Measurements from ENCODE around the gene SLC25A33. TPM values are rescaled to one million over a fixed set of nuclear protein-coding genes. Genes with fewer than 3 reads are reported as not detected.

SLC25A33 gene
- total and polyA plus RNA-seq, 3 experiments from 2014 or later: 6.5 to 12.9 (median 12.8) TPM

DNA sequence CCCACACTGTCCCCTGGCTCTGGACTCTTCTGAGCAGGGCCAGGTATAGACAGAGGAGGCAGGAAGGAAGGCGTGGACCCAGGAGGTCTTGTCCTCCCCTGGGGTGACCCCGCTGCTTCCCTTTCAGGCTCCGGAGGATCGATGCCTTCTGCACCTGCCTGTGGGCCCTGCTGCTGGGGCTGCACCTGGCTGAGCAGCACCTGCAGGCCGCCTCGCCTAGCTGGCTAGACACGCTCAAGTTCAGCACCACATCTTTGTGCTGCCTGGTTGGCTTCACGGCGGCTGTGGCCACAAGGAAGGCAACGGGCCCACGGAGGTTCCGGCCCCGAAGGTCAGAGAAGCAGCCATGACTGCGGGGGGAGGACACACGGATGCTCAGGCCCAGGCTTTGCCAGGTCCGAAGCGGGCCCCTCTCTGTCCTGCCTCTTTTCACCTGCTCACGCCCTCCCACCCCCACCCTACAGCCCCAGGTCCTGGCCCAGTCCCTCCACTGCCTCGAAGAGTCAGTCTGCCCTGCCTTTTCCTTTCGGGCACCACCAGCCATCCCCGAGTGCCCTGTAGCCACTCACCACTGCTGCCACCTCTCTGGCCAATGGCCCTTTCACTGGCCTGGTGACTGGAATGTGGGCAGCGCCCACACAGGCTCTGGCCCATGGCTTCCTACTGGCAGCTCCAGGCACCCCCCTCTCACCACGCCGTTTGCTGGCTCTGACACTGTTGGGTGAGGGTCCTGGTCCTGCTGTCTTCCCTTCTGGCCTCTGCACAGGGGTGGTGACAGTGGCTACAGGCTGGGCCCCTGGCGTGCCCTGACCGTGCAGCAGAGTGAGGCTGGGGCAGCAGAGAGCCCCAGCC, 62.9 kb downstream of the SLC25A33 start:
- DNase-seq: no peak
- Mint-ChIP-seq H3K36me3 (peaks cover 0 to 65% (median 0%) of the 10 kb centered on the region in 3 donors), H3K4me1 (no peaks in the 10 kb centered on the region), H3K27ac (no peak overlapping the region), H3K27me3 (no peaks in the 10 kb centered on the region), H3K4me3 (no peak overlapping the region), H3K9me3 (no peaks in the 10 kb centered on the region)
- POLR2A ChIA-PET: no interaction called here
- Histone ChIP-seq H3K27me3 (ENCODE audit: insufficient read depth, low read length, poor library complexity, severe bottlenecking) (no peaks in the 10 kb centered on the region), H3K27ac (ENCODE audit: low read depth, low read length) (no peak overlapping the region), H3K4me1 (ENCODE audit: insufficient read depth, low read length) (no peaks in the 10 kb centered on the region), H3K4me3 (ENCODE audit: low read length) (no peak overlapping the region), H3K36me3 (ENCODE audit: insufficient read depth, low read length) (no peaks in the 10 kb centered on the region), H3K9me3 (ENCODE audit: low read length) (no peaks in the 10 kb centered on the region)
- CTCF ChIA-PET: no interaction called here

DNA sequence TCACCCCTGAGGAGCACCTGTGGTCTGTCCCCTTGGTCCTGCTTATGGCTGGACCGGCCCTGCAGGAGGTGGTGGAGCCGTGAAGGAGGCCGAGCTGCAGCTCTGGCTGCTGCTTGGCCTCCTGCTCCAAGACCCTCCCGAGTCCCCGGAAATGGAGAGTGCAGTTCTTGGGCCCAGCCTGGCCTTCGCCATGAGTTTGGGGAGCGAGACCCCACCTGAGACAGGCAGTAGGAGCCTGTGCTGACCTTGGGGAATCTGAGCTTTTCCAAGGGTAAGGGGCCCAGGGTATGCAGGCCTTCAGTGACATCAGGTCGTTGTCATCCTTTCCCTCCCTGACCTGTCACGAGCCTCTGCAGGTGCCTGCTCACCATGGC, 63.5 kb downstream of the SLC25A33 start:
- Histone ChIP-seq H3K4me1 (ENCODE audit: insufficient read depth, low read length) (no peaks in the 10 kb centered on the region), H3K36me3 (ENCODE audit: insufficient read depth, low read length) (no peaks in the 10 kb centered on the region), H3K27me3 (ENCODE audit: insufficient read depth, low read length, poor library complexity, severe bottlenecking) (no peaks in the 10 kb centered on the region), H3K4me3 (ENCODE audit: low read length) (no peak overlapping the region), H3K9me3 (ENCODE audit: low read length) (no peaks in the 10 kb centered on the region), H3K27ac (ENCODE audit: low read depth, low read length) (no peak overlapping the region)
- no peaks in the 10 kb centered on the region for H3K27me3 Mint-ChIP-seq
- H3K9me3 Mint-ChIP-seq: no peaks in the 10 kb centered on the region
- no peak overlapping the region for H3K27ac Mint-ChIP-seq
- ChIA-PET CTCF (no interaction called here), POLR2A (no interaction called here)
- H3K4me3 Mint-ChIP-seq: no peak overlapping the region
- no peak for DNase-seq
- H3K36me3 Mint-ChIP-seq: peaks cover 0 to 62% (median 2%) of the 10 kb centered on the region in 3 donors
- no peaks in the 10 kb centered on the region for H3K4me1 Mint-ChIP-seq

DNA sequence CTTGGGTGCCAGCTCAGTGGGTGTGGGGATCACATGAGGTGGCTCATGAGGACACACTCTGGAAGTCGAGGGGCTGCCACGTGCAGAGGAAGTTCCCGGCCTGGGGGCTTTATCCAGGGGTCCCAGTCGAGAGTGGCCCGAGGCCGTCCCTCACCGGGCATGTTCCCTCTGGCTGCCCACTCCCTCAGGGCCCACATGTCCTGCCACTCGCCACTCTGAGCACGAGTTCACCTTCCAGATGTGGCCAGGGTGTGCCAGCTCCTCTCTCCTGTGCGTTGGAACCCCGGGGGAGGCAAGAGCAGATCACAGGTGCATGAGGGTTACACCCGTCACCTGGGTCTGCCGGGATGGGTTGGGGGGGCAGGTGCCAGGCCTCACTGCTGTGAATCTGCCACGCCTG, 64.0 kb downstream of the SLC25A33 start:
- Mint-ChIP-seq H3K27ac (no peak overlapping the region), H3K36me3 (peaks cover 0 to 63% (median 2%) of the 10 kb centered on the region in 3 donors), H3K4me1 (no peaks in the 10 kb centered on the region), H3K9me3 (no peaks in the 10 kb centered on the region), H3K27me3 (no peaks in the 10 kb centered on the region), H3K4me3 (no peak overlapping the region)
- ChIA-PET POLR2A (no interaction called here), CTCF (no interaction called here)
- no peaks in the 10 kb centered on the region for H3K36me3 ChIP-seq (ENCODE audit: insufficient read depth, low read length)
- no peaks in the 10 kb centered on the region for H3K9me3 ChIP-seq (ENCODE audit: low read length)
- H3K27me3 ChIP-seq (ENCODE audit: insufficient read depth, low read length, poor library complexity, severe bottlenecking): no peaks in the 10 kb centered on the region
- no peak for DNase-seq
- H3K4me1 ChIP-seq (ENCODE audit: insufficient read depth, low read length): no peaks in the 10 kb centered on the region
- no peak overlapping the region for H3K27ac ChIP-seq (ENCODE audit: low read depth, low read length)
- no peak overlapping the region for H3K4me3 ChIP-seq (ENCODE audit: low read length)

DNA sequence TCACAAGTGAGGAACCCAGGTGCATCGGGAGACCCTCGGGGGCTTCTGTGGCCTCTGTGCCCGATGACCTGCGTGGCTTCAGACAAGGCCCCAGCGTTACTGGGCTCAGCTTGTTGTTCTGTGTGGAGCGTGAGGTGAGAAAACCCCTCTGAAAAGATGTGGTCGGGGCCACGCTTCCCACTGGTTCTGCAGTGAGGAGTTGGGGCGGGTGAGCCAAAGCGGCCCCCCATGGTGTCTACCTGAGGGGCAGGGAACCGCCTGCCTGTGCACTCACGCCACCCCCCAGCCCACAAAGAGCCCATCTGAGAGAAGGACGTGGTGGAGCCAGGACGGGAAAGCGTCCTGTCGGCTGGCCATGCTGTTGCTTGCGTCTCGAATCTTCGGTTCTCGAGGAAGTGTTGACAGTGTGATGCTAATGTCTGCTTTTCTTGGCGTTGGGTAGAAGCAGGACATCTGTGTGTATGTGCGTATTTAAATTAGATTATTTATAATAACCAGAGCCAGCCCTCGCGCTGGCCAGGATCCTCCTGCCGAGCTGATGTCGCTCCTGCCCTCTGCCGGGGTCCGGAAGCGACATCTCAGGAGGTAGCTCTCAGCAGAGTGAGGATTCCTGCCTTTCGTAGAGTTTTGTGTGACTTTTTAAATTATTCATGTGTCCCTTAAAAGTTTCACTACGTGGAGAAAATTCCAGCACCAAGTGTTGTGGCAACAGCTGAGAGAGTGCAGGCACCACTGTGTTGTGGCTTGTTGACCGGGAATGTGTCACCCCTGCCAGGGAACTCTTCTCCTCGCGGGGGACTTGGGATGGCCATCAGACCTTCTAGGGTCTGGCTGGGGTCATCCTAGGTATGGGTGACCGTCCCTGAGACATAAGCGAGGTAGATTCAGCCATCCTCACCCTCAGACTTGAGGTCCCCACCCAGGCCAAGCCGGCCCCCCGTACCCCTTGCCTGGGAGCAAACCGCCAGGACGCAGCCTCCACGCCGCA, 64.8 kb downstream of the SLC25A33 start:
- CTCF ChIA-PET: no interaction called here
- H3K27ac ChIP-seq (ENCODE audit: low read depth, low read length): no peak overlapping the region
- no peak overlapping the region for H3K4me3 ChIP-seq (ENCODE audit: low read length)
- POLR2A ChIA-PET: no interaction called here
- peaks cover 0 to 65% (median 2%) of the 10 kb centered on the region in 3 donors for H3K36me3 Mint-ChIP-seq
- H3K27me3 Mint-ChIP-seq: no peaks in the 10 kb centered on the region
- H3K27ac Mint-ChIP-seq: peak overlapping the region in 2 of 8 donors; percentile 3 to 50
- H3K9me3 ChIP-seq (ENCODE audit: low read length): no peaks in the 10 kb centered on the region
- H3K4me1 ChIP-seq (ENCODE audit: insufficient read depth, low read length): no peaks in the 10 kb centered on the region
- no peaks in the 10 kb centered on the region for H3K36me3 ChIP-seq (ENCODE audit: insufficient read depth, low read length)
- H3K27me3 ChIP-seq (ENCODE audit: insufficient read depth, low read length, poor library complexity, severe bottlenecking): no peaks in the 10 kb centered on the region
- no peaks in the 10 kb centered on the region for H3K4me1 Mint-ChIP-seq
- DNase-seq: no peak
- H3K9me3 Mint-ChIP-seq: no peaks in the 10 kb centered on the region
- no peak overlapping the region for H3K4me3 Mint-ChIP-seq

DNA sequence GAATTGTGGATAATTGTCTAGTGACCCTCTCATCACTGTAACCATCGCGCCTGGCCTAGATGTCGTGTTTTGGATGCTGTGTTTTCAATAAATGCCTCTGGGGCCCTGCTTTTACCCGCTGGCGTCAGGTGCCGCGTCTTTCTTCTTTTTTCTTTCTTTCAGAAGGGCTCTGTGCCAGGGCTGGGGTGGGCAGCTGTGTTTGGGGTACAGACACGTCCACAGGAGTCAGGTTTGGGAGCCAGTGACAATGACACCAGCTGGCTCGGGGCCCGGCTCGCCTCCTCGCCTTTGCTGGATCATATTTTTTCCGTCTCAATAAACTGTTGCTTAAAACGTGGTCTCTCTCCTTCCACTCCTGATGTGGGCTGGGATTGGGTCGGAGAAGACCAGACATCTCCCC, 65.6 kb downstream of the SLC25A33 start:
- no peak overlapping the region for H3K27ac ChIP-seq (ENCODE audit: low read depth, low read length)
- H3K9me3 ChIP-seq (ENCODE audit: low read length): no peaks in the 10 kb centered on the region
- H3K4me1 ChIP-seq (ENCODE audit: insufficient read depth, low read length): no peaks in the 10 kb centered on the region
- Mint-ChIP-seq H3K9me3 (no peaks in the 10 kb centered on the region), H3K36me3 (peaks cover 0 to 67% (median 2%) of the 10 kb centered on the region in 3 donors), H3K27me3 (no peaks in the 10 kb centered on the region), H3K4me1 (no peaks in the 10 kb centered on the region), H3K27ac (peak overlapping the region in 1 of 8 donors; percentile 86), H3K4me3 (no peak overlapping the region)
- H3K4me3 ChIP-seq (ENCODE audit: low read length): no peak overlapping the region
- POLR2A ChIA-PET: no interaction called here
- CTCF ChIA-PET: no interaction called here
- no peaks in the 10 kb centered on the region for H3K36me3 ChIP-seq (ENCODE audit: insufficient read depth, low read length)
- DNase-seq: no peak
- no peaks in the 10 kb centered on the region for H3K27me3 ChIP-seq (ENCODE audit: insufficient read depth, low read length, poor library complexity, severe bottlenecking)

DNA sequence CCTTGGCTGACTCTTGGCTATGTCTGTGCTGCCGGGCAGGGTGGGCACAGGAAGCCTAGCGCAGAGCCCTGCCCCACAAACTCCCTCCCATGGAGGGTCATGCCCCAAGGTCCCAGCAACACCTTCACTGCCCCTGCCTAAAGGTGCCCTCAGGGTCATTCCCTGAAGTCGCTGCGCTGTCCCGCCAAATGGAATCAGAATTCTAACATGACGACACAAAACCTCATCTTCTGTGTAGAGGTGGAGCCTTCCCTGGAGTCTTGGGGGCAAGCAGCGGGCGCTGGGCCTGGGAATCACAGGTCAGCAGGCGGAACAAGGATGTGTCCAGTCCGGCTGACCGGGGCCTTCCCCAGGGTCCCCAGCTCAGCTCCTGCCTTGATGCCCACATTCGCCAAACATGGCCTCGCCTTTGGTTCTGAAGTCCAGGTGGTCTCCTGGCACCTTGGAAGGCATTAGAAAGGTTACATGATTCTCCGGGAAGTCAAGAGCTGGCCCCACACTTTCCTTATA, 66.7 kb downstream of the SLC25A33 start:
- H3K4me3 ChIP-seq (ENCODE audit: low read length): no peak overlapping the region
- H3K36me3 ChIP-seq (ENCODE audit: insufficient read depth, low read length): no peaks in the 10 kb centered on the region
- CTCF ChIA-PET: interaction anchor here (1.4 kb wide), 1 partner anchor 9 kb away, joined by 4 read pairs; no protein-coding TSS in a partner anchor

DNA sequence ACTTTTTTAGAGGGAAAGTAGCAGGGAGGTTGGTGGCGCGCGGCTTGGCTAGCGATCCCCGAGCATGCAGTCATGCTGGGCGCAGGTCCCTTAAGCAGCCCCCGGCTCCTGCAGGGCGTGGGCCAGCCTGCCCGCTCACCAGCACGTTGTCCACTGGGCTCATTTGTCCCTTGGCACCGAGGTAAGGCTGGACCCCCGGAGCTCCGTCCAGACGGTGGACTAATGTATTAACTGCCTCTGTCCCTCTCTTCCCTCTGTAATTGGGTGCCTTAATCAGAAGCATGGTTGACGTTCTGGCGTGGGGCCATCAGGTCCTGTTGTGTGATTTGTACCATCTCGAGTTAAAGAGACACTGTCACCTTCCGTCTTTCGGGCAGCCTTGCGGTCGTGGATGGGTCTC, 67.2 kb downstream of the SLC25A33 start:
- no peaks in the 10 kb centered on the region for H3K36me3 ChIP-seq (ENCODE audit: insufficient read depth, low read length)
- no peak overlapping the region for H3K27ac Mint-ChIP-seq
- ChIA-PET CTCF (interaction anchor here (1.4 kb wide), 1 partner anchor 9 kb away, joined by 4 read pairs; no protein-coding TSS in a partner anchor), POLR2A (no interaction called here)
- H3K4me3 Mint-ChIP-seq: no peak overlapping the region
- H3K27ac ChIP-seq (ENCODE audit: low read depth, low read length): no peak overlapping the region
- H3K4me3 ChIP-seq (ENCODE audit: low read length): no peak overlapping the region
- H3K4me1 ChIP-seq (ENCODE audit: insufficient read depth, low read length): no peaks in the 10 kb centered on the region
- H3K27me3 ChIP-seq (ENCODE audit: insufficient read depth, low read length, poor library complexity, severe bottlenecking): no peaks in the 10 kb centered on the region
- peak in 1 of 5 donors; percentile 44 for DNase-seq
- H3K27me3 Mint-ChIP-seq: no peaks in the 10 kb centered on the region
- no peaks in the 10 kb centered on the region for H3K4me1 Mint-ChIP-seq
- no peaks in the 10 kb centered on the region for H3K9me3 ChIP-seq (ENCODE audit: low read length)
- no peaks in the 10 kb centered on the region for H3K9me3 Mint-ChIP-seq
- peaks cover 0 to 59% (median 2%) of the 10 kb centered on the region in 3 donors for H3K36me3 Mint-ChIP-seq

More for the DNA sequence above, 66.7 kb downstream of the SLC25A33 start:
- no peak overlapping the region for H3K4me3 Mint-ChIP-seq
- no peaks in the 10 kb centered on the region for H3K9me3 ChIP-seq (ENCODE audit: low read length)
- no peaks in the 10 kb centered on the region for H3K9me3 Mint-ChIP-seq
- H3K36me3 Mint-ChIP-seq: peaks cover 0 to 62% (median 2%) of the 10 kb centered on the region in 3 donors
- H3K27ac Mint-ChIP-seq: peak overlapping the region in 1 of 8 donors; percentile 46
- no peaks in the 10 kb centered on the region for H3K27me3 ChIP-seq (ENCODE audit: insufficient read depth, low read length, poor library complexity, severe bottlenecking)
- no peak overlapping the region for H3K27ac ChIP-seq (ENCODE audit: low read depth, low read length)
- POLR2A ChIA-PET: no interaction called here
- H3K4me1 Mint-ChIP-seq: no peaks in the 10 kb centered on the region
- no peaks in the 10 kb centered on the region for H3K4me1 ChIP-seq (ENCODE audit: insufficient read depth, low read length)
- no peaks in the 10 kb centered on the region for H3K27me3 Mint-ChIP-seq
- peak in 1 of 5 donors; percentile 30 for DNase-seq

DNA sequence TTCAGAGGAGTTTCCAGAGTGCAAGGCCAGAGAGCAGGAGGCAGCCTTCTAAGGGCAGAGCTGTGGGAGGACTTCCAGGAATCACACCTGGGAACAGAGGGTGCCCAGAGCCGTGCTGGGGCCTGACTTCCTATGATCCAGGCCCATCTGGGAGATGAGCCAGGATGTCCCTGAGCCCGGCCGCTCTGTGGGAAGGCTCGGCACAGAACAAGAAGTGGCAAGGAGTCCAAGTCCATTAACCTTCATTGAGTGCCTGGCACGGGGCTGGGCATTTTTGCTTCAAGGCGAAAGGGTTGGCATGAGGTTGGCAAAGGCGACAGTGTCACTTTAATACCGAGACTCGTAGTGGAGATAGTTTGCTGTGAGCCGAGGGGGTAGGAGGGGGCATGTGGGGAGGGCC, 67.7 kb downstream of the SLC25A33 start:
- no peaks in the 10 kb centered on the region for H3K36me3 ChIP-seq (ENCODE audit: insufficient read depth, low read length)
- no peak overlapping the region for H3K27ac ChIP-seq (ENCODE audit: low read depth, low read length)
- ChIA-PET POLR2A (no interaction called here), CTCF (no interaction called here)
- H3K27me3 ChIP-seq (ENCODE audit: insufficient read depth, low read length, poor library complexity, severe bottlenecking): no peaks in the 10 kb centered on the region
- H3K4me1 ChIP-seq (ENCODE audit: insufficient read depth, low read length): no peaks in the 10 kb centered on the region
- H3K27me3 Mint-ChIP-seq: no peaks in the 10 kb centered on the region
- peaks cover 0 to 54% (median 2%) of the 10 kb centered on the region in 3 donors for H3K36me3 Mint-ChIP-seq
- no peak overlapping the region for H3K4me3 Mint-ChIP-seq
- no peaks in the 10 kb centered on the region for H3K4me1 Mint-ChIP-seq
- H3K4me3 ChIP-seq (ENCODE audit: low read length): no peak overlapping the region
- H3K27ac Mint-ChIP-seq: no peak overlapping the region
- peak in 1 of 5 donors; percentile 41 for DNase-seq
- H3K9me3 Mint-ChIP-seq: no peaks in the 10 kb centered on the region
- no peaks in the 10 kb centered on the region for H3K9me3 ChIP-seq (ENCODE audit: low read length)

Measured in CD8-positive, alpha-beta memory T cell (primary cell).